ENCODE results near the gene CUX1. TPM values are rescaled to one million over a fixed set of nuclear protein-coding genes. Genes with fewer than 3 reads are reported as not detected.

Gene CUX1
- total RNA-seq, 1 donor from 2014 or later = 66.4 TPM

GRCh38 chr7:101860316-101861217 lies 43.1 kb downstream of the CUX1 start:
- Histone ChIP-seq H2AFZ (replicated peaks) (no peak overlapping the region), H3K27ac (no peak overlapping the region), H3K79me2 (ENCODE audit: low read depth) (peaks cover 100% of the 10 kb centered on the region), H3K4me3 (no peak overlapping the region), H3K9ac (no peak overlapping the region), H3K36me3 (peaks cover 4% of the 10 kb centered on the region), H3K4me2 (no peak overlapping the region), H3F3A (ENCODE audit: low read depth) (no peaks in the 10 kb centered on the region), H3K4me1 (peaks cover 23% of the 10 kb centered on the region), H3K27me3 (no peaks in the 10 kb centered on the region), H4K20me1 (ENCODE audit: low read depth) (peaks cover 99% of the 10 kb centered on the region), H3K9me3 (ENCODE audit: low read depth) (no peaks in the 10 kb centered on the region)
- TF ChIP-seq EZH2 (IDR thresholded peaks at IDR 0.05) (no peak), EZH2phosphoT487 (IDR thresholded peaks at IDR 0.05) (no peak)
- TF ChIP-seq, protein P1, sequence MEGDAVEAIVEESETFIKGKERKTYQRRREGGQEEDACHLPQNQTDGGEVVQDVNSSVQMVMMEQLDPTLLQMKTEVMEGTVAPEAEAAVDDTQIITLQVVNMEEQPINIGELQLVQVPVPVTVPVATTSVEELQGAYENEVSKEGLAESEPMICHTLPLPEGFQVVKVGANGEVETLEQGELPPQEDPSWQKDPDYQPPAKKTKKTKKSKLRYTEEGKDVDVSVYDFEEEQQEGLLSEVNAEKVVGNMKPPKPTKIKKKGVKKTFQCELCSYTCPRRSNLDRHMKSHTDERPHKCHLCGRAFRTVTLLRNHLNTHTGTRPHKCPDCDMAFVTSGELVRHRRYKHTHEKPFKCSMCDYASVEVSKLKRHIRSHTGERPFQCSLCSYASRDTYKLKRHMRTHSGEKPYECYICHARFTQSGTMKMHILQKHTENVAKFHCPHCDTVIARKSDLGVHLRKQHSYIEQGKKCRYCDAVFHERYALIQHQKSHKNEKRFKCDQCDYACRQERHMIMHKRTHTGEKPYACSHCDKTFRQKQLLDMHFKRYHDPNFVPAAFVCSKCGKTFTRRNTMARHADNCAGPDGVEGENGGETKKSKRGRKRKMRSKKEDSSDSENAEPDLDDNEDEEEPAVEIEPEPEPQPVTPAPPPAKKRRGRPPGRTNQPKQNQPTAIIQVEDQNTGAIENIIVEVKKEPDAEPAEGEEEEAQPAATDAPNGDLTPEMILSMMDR (IDR thresholded peaks at IDR 0.05) = no peak
- Mint-ChIP-seq H3K9me3 (no peaks in the 10 kb centered on the region), H3K27ac (no peak overlapping the region), H3K4me3 (no peak overlapping the region), H3K36me3 (peaks cover 8% of the 10 kb centered on the region), H3K4me1 (peaks cover 54% of the 10 kb centered on the region), H3K27me3 (ENCODE audit: insufficient read depth, low read depth) (peaks cover 2% of the 10 kb centered on the region)
- no peak for DNase-seq (ENCODE audit: low spot score)

DNA sequence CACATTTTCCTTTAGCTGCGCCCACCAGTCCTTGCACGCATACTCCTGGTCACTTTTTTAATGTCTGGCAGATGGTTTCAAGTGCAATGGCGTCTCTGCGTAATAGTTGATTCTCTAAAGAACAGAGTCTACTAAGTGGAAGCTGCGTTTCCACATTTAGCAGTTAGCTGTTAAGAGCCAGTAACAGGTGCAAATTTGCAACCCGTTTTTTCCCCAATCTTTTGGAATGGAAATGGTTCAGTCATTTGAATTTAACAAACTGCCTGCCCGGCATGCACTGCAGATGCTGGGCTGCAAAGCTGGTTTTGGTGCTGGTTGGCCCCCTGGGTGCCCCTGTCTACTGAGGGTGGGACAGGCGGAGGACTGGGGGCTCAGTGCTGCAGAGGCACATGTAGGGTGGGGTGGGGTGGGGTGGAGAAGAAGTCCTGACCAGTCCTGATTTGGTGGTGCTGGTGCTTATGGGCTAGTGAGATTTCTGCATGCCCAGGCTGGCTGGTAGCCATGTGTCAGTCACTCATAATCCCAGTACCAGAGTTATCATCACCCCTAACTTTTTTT lies 43.9 kb downstream of the CUX1 start:
- H3K4me3 Mint-ChIP-seq = no peak overlapping the region
- Histone ChIP-seq H3K36me3 (peaks cover 4% of the 10 kb centered on the region), H2AFZ (replicated peaks) (no peak overlapping the region), H3K27ac (no peak overlapping the region), H3K4me1 (peaks cover 23% of the 10 kb centered on the region), H3K79me2 (ENCODE audit: low read depth) (peaks cover 100% of the 10 kb centered on the region), H4K20me1 (ENCODE audit: low read depth) (peaks cover 99% of the 10 kb centered on the region), H3K4me3 (no peak overlapping the region), H3K9ac (no peak overlapping the region), H3K4me2 (no peak overlapping the region), H3K9me3 (ENCODE audit: low read depth) (no peaks in the 10 kb centered on the region), H3F3A (ENCODE audit: low read depth) (no peaks in the 10 kb centered on the region), H3K27me3 (no peaks in the 10 kb centered on the region)
- TF ChIP-seq EZH2phosphoT487 (IDR thresholded peaks at IDR 0.05) (no peak), EZH2 (IDR thresholded peaks at IDR 0.05) (no peak)
- TF ChIP-seq, protein P1 (IDR thresholded peaks at IDR 0.05) = no peak
- no peaks in the 10 kb centered on the region for H3K9me3 Mint-ChIP-seq
- peaks cover 54% of the 10 kb centered on the region for H3K4me1 Mint-ChIP-seq
- no peak for DNase-seq (ENCODE audit: low spot score)
- peaks cover under 1% of the 10 kb centered on the region for H3K27me3 Mint-ChIP-seq (ENCODE audit: insufficient read depth, low read depth)
- H3K36me3 Mint-ChIP-seq = peaks cover 8% of the 10 kb centered on the region
- no peak overlapping the region for H3K27ac Mint-ChIP-seq

GRCh38 chr7:101862280-101863220 lies 45.1 kb downstream of the CUX1 start:
- Histone ChIP-seq H3K79me2 (ENCODE audit: low read depth) (peaks cover 100% of the 10 kb centered on the region), H3K4me1 (peaks cover 23% of the 10 kb centered on the region), H3K27me3 (no peaks in the 10 kb centered on the region), H3K4me3 (no peak overlapping the region), H2AFZ (replicated peaks) (no peak overlapping the region), H3K27ac (no peak overlapping the region), H3K4me2 (peak overlapping the region; percentile 1), H4K20me1 (ENCODE audit: low read depth) (peaks cover 99% of the 10 kb centered on the region), H3K9me3 (ENCODE audit: low read depth) (no peaks in the 10 kb centered on the region), H3K9ac (no peak overlapping the region), H3F3A (ENCODE audit: low read depth) (no peaks in the 10 kb centered on the region), H3K36me3 (peaks cover 4% of the 10 kb centered on the region)
- Mint-ChIP-seq H3K4me1 (peaks cover 47% of the 10 kb centered on the region), H3K27me3 (ENCODE audit: insufficient read depth, low read depth) (no peaks in the 10 kb centered on the region), H3K4me3 (no peak overlapping the region), H3K9me3 (no peaks in the 10 kb centered on the region), H3K27ac (no peak overlapping the region), H3K36me3 (peaks cover 8% of the 10 kb centered on the region)
- TF ChIP-seq EZH2phosphoT487 (IDR thresholded peaks at IDR 0.05) (no peak), EZH2 (IDR thresholded peaks at IDR 0.05) (no peak)
- peak; percentile 51 for DNase-seq (ENCODE audit: low spot score)

Data from neural progenitor cell (in vitro differentiated cells).